ENCODE measurements around the gene SENP6.

Gene SENP6

GRCh38 chr6:75612434-75612833, 10.8 kb downstream of the SENP6 start:
- Histone ChIP-seq H3K9me3 (ENCODE audit: control insufficient read depth, insufficient read depth, low read depth, low read length) (no peaks in the 10 kb centered on the region), H3K4me1 (ENCODE audit: control insufficient read depth, insufficient read depth, low read length) (peaks cover 21% of the 10 kb centered on the region), H3K27ac (ENCODE audit: extremely low read depth, low read depth, low read length) (no peak overlapping the region), H3K36me3 (ENCODE audit: control insufficient read depth in 2 of 2, insufficient read depth in 1 of 2, low read length in 2 of 2) (no peaks in the 10 kb centered on the region; a peak in 1 of 3 replicates), H3K4me3 (ENCODE audit: low read depth, low read length) (no peak overlapping the region)
- TF ChIP-seq ZBTB26 (tag by site-specific recombination; optimal IDR thresholded peaks at IDR 0.05) (no peak), MZF1 (tag by site-specific recombination; IDR thresholded peaks at IDR 0.05; ENCODE audit: borderline replicate concordance) (no peak), ZNF580 (tag by site-specific recombination; IDR thresholded peaks at IDR 0.05) (no peak), ZNF521 (tag by site-specific recombination; IDR thresholded peaks at IDR 0.05) (no peak), HOXA7 (CRISPR knock-in tag; IDR thresholded peaks at IDR 0.05; ENCODE audit: borderline replicate concordance) (no peak), ZNF624 (tag by site-specific recombination; IDR thresholded peaks at IDR 0.05) (no peak), ZNF335 (tag by site-specific recombination; conservative IDR thresholded peaks at IDR 0.05) (no peak), KLF9 (tag by site-specific recombination; IDR thresholded peaks at IDR 0.05; ENCODE audit: low read depth) (no peak), ZNF223 (tag by site-specific recombination; IDR thresholded peaks at IDR 0.05) (no peak), ZNF184 (tag by site-specific recombination; IDR thresholded peaks at IDR 0.05) (no peak), ZNF623 (tag by site-specific recombination; IDR thresholded peaks at IDR 0.05) (no peak), ZNF18 (tag by site-specific recombination; IDR thresholded peaks at IDR 0.05) (no peak), PRDM4 (tag by site-specific recombination; IDR thresholded peaks at IDR 0.05) (no peak), OSR2 (tag by site-specific recombination; IDR thresholded peaks at IDR 0.05) (no peak)
- TF ChIP-seq, protein P1, sequence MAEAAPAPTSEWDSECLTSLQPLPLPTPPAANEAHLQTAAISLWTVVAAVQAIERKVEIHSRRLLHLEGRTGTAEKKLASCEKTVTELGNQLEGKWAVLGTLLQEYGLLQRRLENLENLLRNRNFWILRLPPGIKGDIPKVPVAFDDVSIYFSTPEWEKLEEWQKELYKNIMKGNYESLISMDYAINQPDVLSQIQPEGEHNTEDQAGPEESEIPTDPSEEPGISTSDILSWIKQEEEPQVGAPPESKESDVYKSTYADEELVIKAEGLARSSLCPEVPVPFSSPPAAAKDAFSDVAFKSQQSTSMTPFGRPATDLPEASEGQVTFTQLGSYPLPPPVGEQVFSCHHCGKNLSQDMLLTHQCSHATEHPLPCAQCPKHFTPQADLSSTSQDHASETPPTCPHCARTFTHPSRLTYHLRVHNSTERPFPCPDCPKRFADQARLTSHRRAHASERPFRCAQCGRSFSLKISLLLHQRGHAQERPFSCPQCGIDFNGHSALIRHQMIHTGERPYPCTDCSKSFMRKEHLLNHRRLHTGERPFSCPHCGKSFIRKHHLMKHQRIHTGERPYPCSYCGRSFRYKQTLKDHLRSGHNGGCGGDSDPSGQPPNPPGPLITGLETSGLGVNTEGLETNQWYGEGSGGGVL (tag by site-specific recombination; IDR thresholded peaks at IDR 0.05) = no peak
- ChIA-PET CTCF (no interaction called here), POLR2A (no interaction called here)

DNA sequence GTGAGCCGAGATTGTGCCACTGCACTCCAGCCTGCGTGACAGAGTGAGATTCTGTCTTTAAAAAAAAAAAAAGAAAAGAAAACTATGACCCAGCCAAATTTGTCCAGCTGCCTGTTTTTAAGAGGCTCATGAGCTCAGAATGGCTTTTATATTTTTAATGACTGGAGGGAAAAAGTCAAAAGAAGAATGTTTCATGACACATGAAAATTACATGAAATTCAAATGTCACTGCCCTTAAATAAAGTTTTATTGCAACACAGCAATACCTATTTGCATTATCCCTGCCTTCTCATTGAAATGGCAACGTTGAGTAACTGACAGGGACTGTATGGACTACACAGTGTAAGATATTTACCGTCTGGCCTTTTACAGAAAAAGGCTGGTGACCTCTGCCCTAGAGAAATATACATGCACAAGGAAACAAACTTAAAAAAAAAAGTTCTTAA, 11.4 kb downstream of the SENP6 start:
- ChIA-PET POLR2A (interaction anchor here (0.6 kb wide), 1 partner anchor 32 kb away, joined by 3 read pairs; no protein-coding TSS in a partner anchor), CTCF (no interaction called here)
- no peak overlapping the region for H3K4me3 ChIP-seq (ENCODE audit: low read depth, low read length)
- H3K27ac ChIP-seq (ENCODE audit: extremely low read depth, low read depth, low read length) = no peak overlapping the region
- no peaks in the 10 kb centered on the region; the same call in 1 of the 2 replicates for H3K9me3 ChIP-seq (ENCODE audit: control insufficient read depth, insufficient read depth, low read depth, low read length)
- no peaks in the 10 kb centered on the region; a peak in 1 of 3 replicates for H3K36me3 ChIP-seq (ENCODE audit: control insufficient read depth in 2 of 2, insufficient read depth in 1 of 2, low read length in 2 of 2)
- H3K4me1 ChIP-seq (ENCODE audit: control insufficient read depth, insufficient read depth, low read length) = peaks cover 21% of the 10 kb centered on the region
- TF ChIP-seq, protein P2, sequence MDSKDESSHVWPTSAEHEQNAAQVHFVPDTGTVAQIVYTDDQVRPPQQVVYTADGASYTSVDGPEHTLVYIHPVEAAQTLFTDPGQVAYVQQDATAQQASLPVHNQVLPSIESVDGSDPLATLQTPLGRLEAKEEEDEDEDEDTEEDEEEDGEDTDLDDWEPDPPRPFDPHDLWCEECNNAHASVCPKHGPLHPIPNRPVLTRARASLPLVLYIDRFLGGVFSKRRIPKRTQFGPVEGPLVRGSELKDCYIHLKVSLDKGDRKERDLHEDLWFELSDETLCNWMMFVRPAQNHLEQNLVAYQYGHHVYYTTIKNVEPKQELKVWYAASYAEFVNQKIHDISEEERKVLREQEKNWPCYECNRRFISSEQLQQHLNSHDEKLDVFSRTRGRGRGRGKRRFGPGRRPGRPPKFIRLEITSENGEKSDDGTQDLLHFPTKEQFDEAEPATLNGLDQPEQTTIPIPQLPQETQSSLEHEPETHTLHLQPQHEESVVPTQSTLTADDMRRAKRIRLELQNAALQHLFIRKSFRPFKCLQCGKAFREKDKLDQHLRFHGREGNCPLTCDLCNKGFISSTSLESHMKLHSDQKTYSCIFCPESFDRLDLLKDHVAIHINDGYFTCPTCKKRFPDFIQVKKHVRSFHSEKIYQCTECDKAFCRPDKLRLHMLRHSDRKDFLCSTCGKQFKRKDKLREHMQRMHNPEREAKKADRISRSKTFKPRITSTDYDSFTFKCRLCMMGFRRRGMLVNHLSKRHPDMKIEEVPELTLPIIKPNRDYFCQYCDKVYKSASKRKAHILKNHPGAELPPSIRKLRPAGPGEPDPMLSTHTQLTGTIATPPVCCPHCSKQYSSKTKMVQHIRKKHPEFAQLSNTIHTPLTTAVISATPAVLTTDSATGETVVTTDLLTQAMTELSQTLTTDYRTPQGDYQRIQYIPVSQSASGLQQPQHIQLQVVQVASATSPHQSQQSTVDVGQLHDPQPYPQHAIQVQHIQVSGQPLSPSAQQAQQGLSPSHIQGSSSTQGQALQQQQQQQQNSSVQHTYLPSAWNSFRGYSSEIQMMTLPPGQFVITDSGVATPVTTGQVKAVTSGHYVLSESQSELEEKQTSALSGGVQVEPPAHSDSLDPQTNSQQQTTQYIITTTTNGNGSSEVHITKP (tag by site-specific recombination; IDR thresholded peaks at IDR 0.05) = no peak
- TF ChIP-seq ZBTB44 (tag by site-specific recombination; IDR thresholded peaks at IDR 0.05) (no peak), PRDM6 (tag by site-specific recombination; IDR thresholded peaks at IDR 0.05) (peak; percentile 66)

Data from HEK293 (cell line).